NCI-H748 (cell line): ENCODE results near the gene DUSP23.

ENCODE experiments used
- DNase-seq: peaks from one replicate; lab custom pipeline; 2025; ENCODE audit not compliant: unreplicated experiment; lab: John Stamatoyannopoulos, UW

DUSP23 gene

GRCh38 chr1:159827549-159827948 lies 46.8 kb downstream of the DUSP23 start:
- no peak for DNase-seq

GRCh38 chr1:159828176-159828575 lies 47.4 kb downstream of the DUSP23 start:
- no peak for DNase-seq

- DNase-seq: no peak
Measured at GRCh38 chr1:159828581-159829272, 48.0 kb downstream of the DUSP23 start.

- no peak for DNase-seq
Measured at GRCh38 chr1:159829273-159829634, 48.5 kb downstream of the DUSP23 start.

- no peak for DNase-seq
Measured at GRCh38 chr1:159829822-159830465, 49.2 kb downstream of the DUSP23 start.

GRCh38 chr1:159830722-159831121 lies 50.0 kb downstream of the DUSP23 start:
- no peak for DNase-seq

GRCh38 chr1:159831412-159832141 lies 50.8 kb downstream of the DUSP23 start:
- peak; percentile 55 for DNase-seq
